ENCODE data around the gene CACNA1C.

CACNA1C gene

GRCh38 chr12:2052826-2053678 is at the start of gene CACNA1C:
TSS of gene CACNA1C (plus strand) at chr12:2052987. CDS start at chr12:2053563, 576 bp downstream.
- Histone ChIP-seq H3K9me3 (ENCODE audit: control insufficient read depth, low read length) (no peaks in the 10 kb centered on the region), H3K27me3 (replicated peaks; ENCODE audit: control insufficient read depth, insufficient read depth, low read length) (no peaks in the 10 kb centered on the region), H3K4me1 (ENCODE audit: control insufficient read depth, insufficient read depth, low read length) (peaks cover 36% of the 10 kb centered on the region), H3K36me3 (ENCODE audit: control insufficient read depth, insufficient read depth, low read length, severe bottlenecking) (no peaks in the 10 kb centered on the region), H3K9ac (ENCODE audit: low read length) (peak within 1 kb of the TSS; percentile 92), H3K4me3 (ENCODE audit: low read length) (peak within 1 kb of the TSS; percentile 92)
- DNase-seq (ENCODE audit: low read depth) = peak; percentile 91

GRCh38 chr12:2003676-2004112 is 49.1 kb upstream of the CACNA1C start:
- no peaks in the 10 kb centered on the region for H3K27me3 ChIP-seq (replicated peaks; ENCODE audit: control insufficient read depth, insufficient read depth, low read length)
- peak overlapping the region; percentile 96 for H3K4me3 ChIP-seq (ENCODE audit: low read length)
- DNase-seq (ENCODE audit: low read depth) = no peak
- H3K9ac ChIP-seq (ENCODE audit: low read length) = peak overlapping the region; percentile 95
- no peaks in the 10 kb centered on the region for H3K36me3 ChIP-seq (ENCODE audit: control insufficient read depth, insufficient read depth, low read length, severe bottlenecking)
- peaks cover 27% of the 10 kb centered on the region for H3K4me1 ChIP-seq (ENCODE audit: control insufficient read depth, insufficient read depth, low read length)
- no peaks in the 10 kb centered on the region for H3K9me3 ChIP-seq (ENCODE audit: control insufficient read depth, low read length)

- peak; percentile 98 for DNase-seq (ENCODE audit: low read depth)
- Histone ChIP-seq H3K4me1 (ENCODE audit: control insufficient read depth, insufficient read depth, low read length) (peaks cover 27% of the 10 kb centered on the region), H3K9ac (ENCODE audit: low read length) (peak within 1 kb of the TSS; percentile 95), H3K36me3 (ENCODE audit: control insufficient read depth, insufficient read depth, low read length, severe bottlenecking) (no peaks in the 10 kb centered on the region), H3K4me3 (ENCODE audit: low read length) (peak within 1 kb of the TSS; percentile 96), H3K27me3 (replicated peaks; ENCODE audit: control insufficient read depth, insufficient read depth, low read length) (no peaks in the 10 kb centered on the region), H3K9me3 (ENCODE audit: control insufficient read depth, low read length) (no peaks in the 10 kb centered on the region)
These were observed 48.5 kb upstream of the CACNA1C start, which contains the start of gene DCP1B for GRCh38 chr12:2004113-2004929. TSS of gene DCP1B (minus strand) at chr12:2004457. CDS start at chr12:2004431, 26 bp downstream.

- Histone ChIP-seq H3K4me1 (ENCODE audit: control insufficient read depth, insufficient read depth, low read length) (peaks cover 4% of the 10 kb centered on the region), H3K36me3 (ENCODE audit: control insufficient read depth, insufficient read depth, low read length, severe bottlenecking) (no peaks in the 10 kb centered on the region), H3K9ac (ENCODE audit: low read length) (no peak overlapping the region), H3K27me3 (replicated peaks; ENCODE audit: control insufficient read depth, insufficient read depth, low read length) (no peaks in the 10 kb centered on the region), H3K9me3 (ENCODE audit: control insufficient read depth, low read length) (no peaks in the 10 kb centered on the region), H3K4me3 (ENCODE audit: low read length) (no peak overlapping the region)
- DNase-seq (ENCODE audit: low read depth) = no peak
These were observed 44.1 kb upstream of the CACNA1C start for GRCh38 chr12:2008677-2009076.

- peaks cover 3% of the 10 kb centered on the region for H3K4me1 ChIP-seq (ENCODE audit: control insufficient read depth, insufficient read depth, low read length)
- H3K9me3 ChIP-seq (ENCODE audit: control insufficient read depth, low read length) = no peaks in the 10 kb centered on the region
- no peak overlapping the region for H3K9ac ChIP-seq (ENCODE audit: low read length)
- H3K36me3 ChIP-seq (ENCODE audit: control insufficient read depth, insufficient read depth, low read length, severe bottlenecking) = no peaks in the 10 kb centered on the region
- no peaks in the 10 kb centered on the region for H3K27me3 ChIP-seq (replicated peaks; ENCODE audit: control insufficient read depth, insufficient read depth, low read length)
- no peak for DNase-seq (ENCODE audit: low read depth)
- no peak overlapping the region for H3K4me3 ChIP-seq (ENCODE audit: low read length)
These were observed 43.2 kb upstream of the CACNA1C start for GRCh38 chr12:2009623-2010022.

GRCh38 chr12:2011643-2012607 is 40.9 kb upstream of the CACNA1C start:
- no peaks in the 10 kb centered on the region for H3K4me1 ChIP-seq (ENCODE audit: control insufficient read depth, insufficient read depth, low read length)
- no peak overlapping the region for H3K4me3 ChIP-seq (ENCODE audit: low read length)
- no peaks in the 10 kb centered on the region for H3K27me3 ChIP-seq (replicated peaks; ENCODE audit: control insufficient read depth, insufficient read depth, low read length)
- H3K9me3 ChIP-seq (ENCODE audit: control insufficient read depth, low read length) = no peaks in the 10 kb centered on the region
- H3K9ac ChIP-seq (ENCODE audit: low read length) = no peak overlapping the region
- no peak for DNase-seq (ENCODE audit: low read depth)
- H3K36me3 ChIP-seq (ENCODE audit: control insufficient read depth, insufficient read depth, low read length, severe bottlenecking) = no peaks in the 10 kb centered on the region

- Histone ChIP-seq H3K27me3 (replicated peaks; ENCODE audit: control insufficient read depth, insufficient read depth, low read length) (no peaks in the 10 kb centered on the region), H3K36me3 (ENCODE audit: control insufficient read depth, insufficient read depth, low read length, severe bottlenecking) (no peaks in the 10 kb centered on the region), H3K9me3 (ENCODE audit: control insufficient read depth, low read length) (no peaks in the 10 kb centered on the region), H3K4me1 (ENCODE audit: control insufficient read depth, insufficient read depth, low read length) (peaks cover 5% of the 10 kb centered on the region), H3K9ac (ENCODE audit: low read length) (no peak overlapping the region), H3K4me3 (ENCODE audit: low read length) (no peak overlapping the region)
- no peak for DNase-seq (ENCODE audit: low read depth)
These were observed 39.7 kb upstream of the CACNA1C start for GRCh38 chr12:2013086-2013485.

GRCh38 chr12:2013527-2014223 is 39.1 kb upstream of the CACNA1C start:
- Histone ChIP-seq H3K9me3 (ENCODE audit: control insufficient read depth, low read length) (no peaks in the 10 kb centered on the region), H3K4me1 (ENCODE audit: control insufficient read depth, insufficient read depth, low read length) (peaks cover 5% of the 10 kb centered on the region), H3K4me3 (ENCODE audit: low read length) (no peak overlapping the region), H3K27me3 (replicated peaks; ENCODE audit: control insufficient read depth, insufficient read depth, low read length) (no peaks in the 10 kb centered on the region), H3K9ac (ENCODE audit: low read length) (no peak overlapping the region), H3K36me3 (ENCODE audit: control insufficient read depth, insufficient read depth, low read length, severe bottlenecking) (no peaks in the 10 kb centered on the region)
- DNase-seq (ENCODE audit: low read depth) = no peak

- Histone ChIP-seq H3K9me3 (ENCODE audit: control insufficient read depth, low read length) (no peaks in the 10 kb centered on the region), H3K9ac (ENCODE audit: low read length) (no peak overlapping the region), H3K4me3 (ENCODE audit: low read length) (no peak overlapping the region), H3K36me3 (ENCODE audit: control insufficient read depth, insufficient read depth, low read length, severe bottlenecking) (no peaks in the 10 kb centered on the region), H3K27me3 (replicated peaks; ENCODE audit: control insufficient read depth, insufficient read depth, low read length) (no peaks in the 10 kb centered on the region), H3K4me1 (ENCODE audit: control insufficient read depth, insufficient read depth, low read length) (peaks cover 5% of the 10 kb centered on the region)
- DNase-seq (ENCODE audit: low read depth) = no peak
These were observed 38.6 kb upstream of the CACNA1C start for GRCh38 chr12:2014231-2014630.

GRCh38 chr12:2016862-2017545 is 35.8 kb upstream of the CACNA1C start:
- Histone ChIP-seq H3K27me3 (replicated peaks; ENCODE audit: control insufficient read depth, insufficient read depth, low read length) (peaks cover 2% of the 10 kb centered on the region), H3K9me3 (ENCODE audit: control insufficient read depth, low read length) (no peaks in the 10 kb centered on the region)
- DNase-seq (ENCODE audit: low read depth) = no peak

More at GRCh38 chr12:2016862-2017545, 35.8 kb upstream of the CACNA1C start:
- Histone ChIP-seq H3K9ac (ENCODE audit: low read length) (no peak overlapping the region), H3K36me3 (ENCODE audit: control insufficient read depth, insufficient read depth, low read length, severe bottlenecking) (no peaks in the 10 kb centered on the region), H3K4me3 (ENCODE audit: low read length) (no peak overlapping the region), H3K4me1 (ENCODE audit: control insufficient read depth, insufficient read depth, low read length) (peaks cover 5% of the 10 kb centered on the region)
